C1 segment of cervical spinal cord (tissue), 14 donors: ENCODE results near the gene COL28A1.
"Not testable (repeated sequence)": the region's sequence is repeated elsewhere in the genome, so short reads cannot be mapped to it uniquely, and the experiment has no call there.

Experiments used
- DNase-seq, 14 donors: peaks; one replicate each; lab custom pipeline; 2025; lab: John Stamatoyannopoulos, UW

The COL28A1 gene

DNA sequence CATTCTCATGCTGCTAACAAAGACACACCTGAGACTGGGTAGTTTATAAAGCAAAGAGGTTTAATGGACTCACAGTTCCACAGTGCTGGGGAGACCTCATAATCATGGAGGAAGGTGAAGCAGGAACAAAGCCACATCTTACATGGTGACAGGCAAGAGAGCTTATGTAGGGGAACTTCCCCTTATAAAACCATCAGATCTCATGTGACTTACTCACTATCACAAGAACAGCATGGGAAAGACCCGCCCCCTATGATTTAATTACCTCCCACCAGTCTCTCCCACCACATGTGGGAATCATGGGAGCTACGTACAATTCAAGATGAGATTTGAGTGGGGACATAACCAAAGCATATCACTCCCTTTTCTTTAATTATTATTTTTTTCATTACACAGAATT, 16.6 kb downstream of the COL28A1 start:
- DNase-seq = no peak

- no peak for DNase-seq
These were observed 17.9 kb downstream of the COL28A1 start for GRCh38 chr7:7517754-7518153.

- DNase-seq = no peak
These were observed 19.0 kb downstream of the COL28A1 start for GRCh38 chr7:7516662-7517061.

- DNase-seq = no peak
These were observed 19.5 kb downstream of the COL28A1 start for GRCh38 chr7:7516156-7516555.

GRCh38 chr7:7512861-7513597, 22.6 kb downstream of the COL28A1 start:
- no peak for DNase-seq

GRCh38 chr7:7510794-7511193, 24.9 kb downstream of the COL28A1 start:
- DNase-seq = no peak

DNA sequence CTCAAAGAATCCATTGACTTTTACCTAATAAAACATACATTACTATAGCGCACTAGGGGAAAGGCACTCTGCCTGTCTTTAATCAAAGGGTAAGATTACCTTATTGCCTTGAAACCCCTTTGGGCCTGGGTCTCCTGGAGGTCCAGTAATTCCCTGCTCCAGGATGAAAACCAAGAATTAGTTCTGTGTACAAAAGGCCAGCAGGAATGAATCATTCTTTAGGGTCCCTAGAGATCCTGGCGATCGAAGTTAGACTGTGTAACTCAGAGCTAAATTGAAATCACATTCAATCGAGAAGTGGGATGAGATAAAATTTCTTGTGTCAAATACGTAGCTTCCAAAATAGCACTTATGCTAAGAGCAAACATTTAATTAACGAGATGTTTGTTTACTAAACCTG, 29.8 kb downstream of the COL28A1 start:
- no peak for DNase-seq

- no peak for DNase-seq
These were observed 30.6 kb downstream of the COL28A1 start for GRCh38 chr7:7504910-7505704.

DNA sequence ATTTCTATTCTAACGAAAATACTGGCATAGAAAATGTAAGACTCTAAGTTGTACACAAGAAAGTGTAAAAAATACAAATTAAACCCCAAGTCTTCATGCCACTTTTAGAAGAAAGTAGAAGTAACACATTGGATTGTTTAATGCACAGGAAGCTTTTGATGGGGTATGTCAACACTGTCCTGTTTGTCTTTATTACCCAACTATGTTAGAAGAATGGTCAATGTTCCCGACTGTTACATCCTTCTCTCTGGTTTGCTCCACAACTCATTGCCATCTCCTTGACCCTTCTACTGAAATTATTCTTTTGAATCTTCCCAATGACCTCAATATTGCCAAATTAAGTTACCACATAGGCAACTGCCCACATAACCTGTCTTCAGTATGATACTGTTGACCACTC, 35.8 kb downstream of the COL28A1 start:
- DNase-seq = no peak

- no peak for DNase-seq
These were observed 36.8 kb downstream of the COL28A1 start for GRCh38 chr7:7498856-7499255.

GRCh38 chr7:7496311-7496710, 39.4 kb downstream of the COL28A1 start:
- DNase-seq = no peak

DNA sequence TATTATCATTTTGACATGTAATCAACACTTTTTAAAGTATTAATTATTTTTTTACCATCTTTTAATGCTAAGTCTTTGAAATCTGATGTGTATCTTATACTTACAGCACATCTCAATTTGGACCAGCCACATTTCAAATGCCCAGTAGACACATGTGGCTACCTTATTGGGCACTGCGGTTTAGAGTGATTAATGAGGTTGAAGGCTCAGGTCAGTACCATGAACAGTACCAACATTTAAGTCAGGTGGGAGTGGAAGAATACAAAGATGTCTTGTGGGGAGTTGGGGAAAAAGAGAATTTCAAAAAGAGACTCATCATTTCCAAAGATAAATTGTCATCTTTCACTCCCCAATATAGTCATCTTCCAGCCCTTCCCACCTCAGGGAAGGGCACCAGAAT, 40.5 kb downstream of the COL28A1 start:
- no peak for DNase-seq

- DNase-seq = no peak
These were observed 44.6 kb downstream of the COL28A1 start for GRCh38 chr7:7491044-7491443.

DNA sequence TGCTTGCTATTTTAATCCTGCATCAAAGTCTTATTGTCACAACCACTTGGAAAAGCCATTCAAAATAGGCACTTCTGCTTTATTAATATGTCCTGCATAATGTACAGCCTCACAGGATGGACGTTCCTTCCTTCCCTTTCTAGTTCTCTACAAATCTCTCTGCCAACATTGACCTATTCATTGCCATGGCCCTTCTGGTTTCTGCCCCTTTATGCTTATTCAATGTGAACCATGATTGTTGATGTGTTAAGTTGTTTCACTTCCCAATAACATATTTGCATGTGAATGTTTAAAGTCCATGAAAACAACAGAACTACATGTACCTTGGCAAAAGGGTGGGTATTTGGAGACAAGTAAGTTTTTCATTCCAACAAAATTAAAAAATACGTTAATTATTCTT, 45.7 kb downstream of the COL28A1 start:
- DNase-seq = no peak

- peak in 1 of 14 donors; percentile 1 for DNase-seq
These were observed 46.1 kb downstream of the COL28A1 start for GRCh38 chr7:7489546-7489945.

GRCh38 chr7:7486362-7486761, 49.3 kb downstream of the COL28A1 start:
- DNase-seq = no peak

- no peak for DNase-seq
These were observed 51.6 kb downstream of the COL28A1 start for GRCh38 chr7:7484072-7484471.

GRCh38 chr7:7481802-7482201, 53.9 kb downstream of the COL28A1 start:
- DNase-seq = no peak

DNA sequence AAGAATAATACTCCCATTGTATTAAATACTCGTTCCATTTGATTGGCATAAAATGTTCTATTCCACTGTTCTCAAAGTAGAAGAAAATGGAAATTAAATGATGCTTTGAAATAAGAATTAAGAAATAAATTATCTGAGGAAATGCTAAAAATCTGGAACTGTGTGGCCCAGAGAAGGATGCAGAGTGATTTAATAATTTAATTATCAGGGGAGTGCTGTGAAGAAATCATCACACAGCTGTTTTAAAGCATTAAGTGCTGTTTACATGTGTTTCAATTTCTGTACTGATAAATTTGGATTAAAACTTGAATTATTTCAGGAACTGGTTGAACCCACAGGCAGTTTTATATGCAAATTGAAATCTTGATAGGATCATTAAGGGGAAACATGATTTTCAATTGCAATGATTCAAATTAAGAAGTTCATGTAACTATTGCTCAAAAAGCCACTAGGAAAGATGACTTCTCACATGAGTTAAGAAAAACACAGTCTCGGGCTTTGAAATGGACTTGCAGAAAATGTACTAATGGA, 56.3 kb downstream of the COL28A1 start:
- DNase-seq = no peak

GRCh38 chr7:7478569-7478968, 57.1 kb downstream of the COL28A1 start:
- no peak for DNase-seq

GRCh38 chr7:7477641-7478040, 58.0 kb downstream of the COL28A1 start:
- DNase-seq = not testable (repeated sequence)

DNA sequence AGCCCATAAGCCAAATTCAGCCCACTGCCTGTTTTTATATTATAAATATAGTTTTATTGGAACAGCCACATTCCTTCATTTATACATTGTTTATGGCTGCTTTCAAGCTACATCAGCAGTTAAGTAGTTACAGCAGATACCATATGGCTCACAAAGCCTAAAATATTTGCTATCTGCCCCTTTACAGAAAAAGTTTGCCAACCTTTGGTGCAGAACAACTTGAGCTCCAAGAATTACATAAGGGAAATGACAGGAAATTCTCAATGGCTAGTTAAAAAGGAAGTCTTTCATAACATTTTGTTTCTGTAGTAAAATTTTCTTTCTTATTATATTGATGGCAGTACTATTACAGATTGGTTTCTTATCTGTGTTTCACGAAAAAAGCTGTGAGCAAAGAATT, 59.3 kb downstream of the COL28A1 start:
- DNase-seq = no peak

GRCh38 chr7:7475601-7476000, 60.1 kb downstream of the COL28A1 start:
- DNase-seq = no peak
